ENCODE results near the gene PAPSS2. TPM values are rescaled to one million over a fixed set of nuclear protein-coding genes. Genes with fewer than 3 reads are reported as not detected.

Gene PAPSS2
- total RNA-seq, 1 experiment from 2014 or later: 24.5 TPM

- Mint-ChIP-seq H3K9me3 (no peaks in the 10 kb centered on the region), H3K36me3 (ENCODE audit: insufficient read depth in 1 of 3, low read depth in 3 of 3) (peaks cover 14 to 37% (median 29%) of the 10 kb centered on the region in 3 experiments), H3K4me1 (peaks cover 6 to 12% of the 10 kb centered on the region in 2 experiments), H3K27ac (peak overlapping the region in 1 of 3 experiments; percentile 22; a peak in 3 of 7 replicates), H3K27me3 (ENCODE audit: low read depth) (no peaks in the 10 kb centered on the region), H3K4me3 (no peak overlapping the region)
- Histone ChIP-seq H3K27me3 (ENCODE audit: insufficient read depth, low read length) (no peaks in the 10 kb centered on the region), H3K9me3 (ENCODE audit: control insufficient read depth, low read depth, low read length) (no peaks in the 10 kb centered on the region), H3K18ac (ENCODE audit: insufficient read length, low read depth, low read length) (no peak overlapping the region), H4K8ac (replicated peaks; ENCODE audit: insufficient read length, low read depth, low read length) (no peak overlapping the region), H3T11ph (ENCODE audit: low read length) (no peak overlapping the region), H3K27ac (ENCODE audit: insufficient read length, low read depth, low read length) (no peak overlapping the region), H2BK20ac (ENCODE audit: low read depth, low read length, poor library complexity, severe bottlenecking) (no peak overlapping the region), H3K4me1 (ENCODE audit: insufficient read depth, low read length) (no peaks in the 10 kb centered on the region; the same call in 1 of the 2 replicates), H2AK5ac (ENCODE audit: insufficient read length, low read length) (no peak overlapping the region), H3K79me2 (ENCODE audit: insufficient read depth, low read length) (no peaks in the 10 kb centered on the region), H2BK120ac (ENCODE audit: low read depth, low read length, poor library complexity, severe bottlenecking) (no peak overlapping the region), H3K14ac (ENCODE audit: insufficient read depth, low read length) (no peak overlapping the region), H3K79me1 (ENCODE audit: insufficient read depth, low read depth, low read length, poor library complexity, severe bottlenecking) (no peaks in the 10 kb centered on the region), H3K9ac (ENCODE audit: extremely low read depth, insufficient read length, low read length) (no peak overlapping the region), H4K91ac (ENCODE audit: insufficient read length, low read depth, low read length) (no peak overlapping the region), H2BK12ac (ENCODE audit: insufficient read length, low read depth, low read length) (no peak overlapping the region), H3K56ac (ENCODE audit: insufficient read length, low read depth, low read length) (no peak overlapping the region), H3K4me2 (ENCODE audit: insufficient read depth, insufficient read length, low read length) (no peak overlapping the region), H3K4ac (ENCODE audit: low read depth, low read length) (no peak overlapping the region), H2AFZ (ENCODE audit: low read length) (no peak overlapping the region), H3K23ac (ENCODE audit: insufficient read length, low read depth, low read length) (no peak overlapping the region), H2BK5ac (ENCODE audit: insufficient read length, low read length) (no peak overlapping the region), H4K5ac (ENCODE audit: insufficient read length, low read depth, low read length) (no peak overlapping the region), H3K23me2 (ENCODE audit: insufficient read length, low read depth, low read length, poor library complexity, severe bottlenecking) (no peaks in the 10 kb centered on the region), H4K20me1 (ENCODE audit: control insufficient read depth, insufficient read depth, insufficient read length) (no peaks in the 10 kb centered on the region), H2BK15ac (ENCODE audit: low read depth, low read length) (no peak overlapping the region)
- no peak for DNase-seq
- no CpG with 5 or more reads among the region's 13 CpGs for whole genome bisulfite sequencing (ENCODE audit: extremely low coverage, insufficient read length, low lambda C conversion rate)
- no peak for TF ChIP-seq CTCF (conservative IDR thresholded peaks at IDR 0.05)
Measured at GRCh38 chr10:87764072-87764934, 104.6 kb downstream of the PAPSS2 start.

Measured in H9 (cell line).